Measurements from ENCODE around the gene KSR1.
"Not testable (repeated sequence)": the region's sequence is repeated elsewhere in the genome, so short reads cannot be mapped to it uniquely, and the experiment has no call there.

The KSR1 gene

GRCh38 chr17:27448534-27448933 lies 7.7 kb upstream of the KSR1 start:
- in situ Hi-C loops (cut with HindIII; ENCODE audit: low pct_ligation_motif_present, low pct_unique_long_range_greater_than_20kb, low sequenced_read_pairs); DNase-seq: not testable (repeated sequence)

- in situ Hi-C loops (cut with HindIII; ENCODE audit: low pct_ligation_motif_present, low pct_unique_long_range_greater_than_20kb, low sequenced_read_pairs), result no loop called here
- no peak for DNase-seq
Observed at GRCh38 chr17:27449541-27449940, 6.7 kb upstream of the KSR1 start.

- no peak for DNase-seq
- in situ Hi-C loops (cut with HindIII; ENCODE audit: low pct_ligation_motif_present, low pct_unique_long_range_greater_than_20kb, low sequenced_read_pairs), result no loop called here
Observed at GRCh38 chr17:27449988-27450387, 6.3 kb upstream of the KSR1 start.

GRCh38 chr17:27450416-27450815 lies 5.8 kb upstream of the KSR1 start:
- in situ Hi-C loops (cut with HindIII; ENCODE audit: low pct_ligation_motif_present, low pct_unique_long_range_greater_than_20kb, low sequenced_read_pairs), result no loop called here
- no peak for DNase-seq

- DNase-seq, result no peak
- in situ Hi-C loops (cut with HindIII; ENCODE audit: low pct_ligation_motif_present, low pct_unique_long_range_greater_than_20kb, low sequenced_read_pairs), result no loop called here
Observed at GRCh38 chr17:27451906-27452305, 4.3 kb upstream of the KSR1 start.

GRCh38 chr17:27452828-27453227 lies 3.4 kb upstream of the KSR1 start:
- in situ Hi-C loops (cut with HindIII; ENCODE audit: low pct_ligation_motif_present, low pct_unique_long_range_greater_than_20kb, low sequenced_read_pairs), result no loop called here
- no peak for DNase-seq

GRCh38 chr17:27453471-27453870 lies 2.8 kb upstream of the KSR1 start:
- in situ Hi-C loops (cut with HindIII; ENCODE audit: low pct_ligation_motif_present, low pct_unique_long_range_greater_than_20kb, low sequenced_read_pairs), result no loop called here

GRCh38 chr17:27454089-27454488 lies 2.2 kb upstream of the KSR1 start:
- in situ Hi-C loops (cut with HindIII; ENCODE audit: low pct_ligation_motif_present, low pct_unique_long_range_greater_than_20kb, low sequenced_read_pairs), result no loop called here
- DNase-seq, result no peak

More at GRCh38 chr17:27453471-27453870, 2.8 kb upstream of the KSR1 start:
- DNase-seq, result no peak

- no peak for DNase-seq
- in situ Hi-C loops (cut with HindIII; ENCODE audit: low pct_ligation_motif_present, low pct_unique_long_range_greater_than_20kb, low sequenced_read_pairs), result no loop called here
Observed at GRCh38 chr17:27455236-27455913, 873 bp upstream of the KSR1 start.

- no peak for DNase-seq
- in situ Hi-C loops (cut with HindIII; ENCODE audit: low pct_ligation_motif_present, low pct_unique_long_range_greater_than_20kb, low sequenced_read_pairs), result no loop called here
Observed at GRCh38 chr17:27456681-27457359, 572 bp downstream of the KSR1 start.

- in situ Hi-C loops (cut with HindIII; ENCODE audit: low pct_ligation_motif_present, low pct_unique_long_range_greater_than_20kb, low sequenced_read_pairs), result no loop called here
- DNase-seq, result no peak
Observed at GRCh38 chr17:27457360-27457715, 1.1 kb downstream of the KSR1 start.

- in situ Hi-C loops (cut with HindIII; ENCODE audit: low pct_ligation_motif_present, low pct_unique_long_range_greater_than_20kb, low sequenced_read_pairs), result no loop called here
- DNase-seq, result no peak
Observed at GRCh38 chr17:27457731-27458523, 1.7 kb downstream of the KSR1 start.

GRCh38 chr17:27458524-27458908 lies 2.3 kb downstream of the KSR1 start:
- in situ Hi-C loops (cut with HindIII; ENCODE audit: low pct_ligation_motif_present, low pct_unique_long_range_greater_than_20kb, low sequenced_read_pairs), result no loop called here
- DNase-seq, result no peak

- DNase-seq, result no peak
- in situ Hi-C loops (cut with HindIII; ENCODE audit: low pct_ligation_motif_present, low pct_unique_long_range_greater_than_20kb, low sequenced_read_pairs), result no loop called here
Observed at GRCh38 chr17:27459433-27459832, 3.2 kb downstream of the KSR1 start.

- no peak for DNase-seq
- in situ Hi-C loops (cut with HindIII; ENCODE audit: low pct_ligation_motif_present, low pct_unique_long_range_greater_than_20kb, low sequenced_read_pairs), result no loop called here
Observed at GRCh38 chr17:27460196-27460725, 4.0 kb downstream of the KSR1 start.

GRCh38 chr17:27461192-27461859 lies 5.1 kb downstream of the KSR1 start:
- in situ Hi-C loops (cut with HindIII; ENCODE audit: low pct_ligation_motif_present, low pct_unique_long_range_greater_than_20kb, low sequenced_read_pairs), result no loop called here
- no peak for DNase-seq

GRCh38 chr17:27462149-27462548 lies 5.9 kb downstream of the KSR1 start:
- no peak for DNase-seq
- in situ Hi-C loops (cut with HindIII; ENCODE audit: low pct_ligation_motif_present, low pct_unique_long_range_greater_than_20kb, low sequenced_read_pairs), result no loop called here

GRCh38 chr17:27462714-27463113 lies 6.5 kb downstream of the KSR1 start:
- in situ Hi-C loops (cut with HindIII; ENCODE audit: low pct_ligation_motif_present, low pct_unique_long_range_greater_than_20kb, low sequenced_read_pairs), result no loop called here
- no peak for DNase-seq

GRCh38 chr17:27463235-27463677 lies 7.0 kb downstream of the KSR1 start:
- in situ Hi-C loops (cut with HindIII; ENCODE audit: low pct_ligation_motif_present, low pct_unique_long_range_greater_than_20kb, low sequenced_read_pairs), result no loop called here
- peak; percentile 31 for DNase-seq

Measured in ACHN (cell line).